ENCODE results near the gene ERCC1.
A peak's percentile ranks its signal among the peaks of the same experiment; 100 is the strongest.
"Not testable (repeated sequence)": the region's sequence is repeated elsewhere in the genome, so short reads cannot be mapped to it uniquely, and the experiment has no call there.

The ERCC1 gene

DNA sequence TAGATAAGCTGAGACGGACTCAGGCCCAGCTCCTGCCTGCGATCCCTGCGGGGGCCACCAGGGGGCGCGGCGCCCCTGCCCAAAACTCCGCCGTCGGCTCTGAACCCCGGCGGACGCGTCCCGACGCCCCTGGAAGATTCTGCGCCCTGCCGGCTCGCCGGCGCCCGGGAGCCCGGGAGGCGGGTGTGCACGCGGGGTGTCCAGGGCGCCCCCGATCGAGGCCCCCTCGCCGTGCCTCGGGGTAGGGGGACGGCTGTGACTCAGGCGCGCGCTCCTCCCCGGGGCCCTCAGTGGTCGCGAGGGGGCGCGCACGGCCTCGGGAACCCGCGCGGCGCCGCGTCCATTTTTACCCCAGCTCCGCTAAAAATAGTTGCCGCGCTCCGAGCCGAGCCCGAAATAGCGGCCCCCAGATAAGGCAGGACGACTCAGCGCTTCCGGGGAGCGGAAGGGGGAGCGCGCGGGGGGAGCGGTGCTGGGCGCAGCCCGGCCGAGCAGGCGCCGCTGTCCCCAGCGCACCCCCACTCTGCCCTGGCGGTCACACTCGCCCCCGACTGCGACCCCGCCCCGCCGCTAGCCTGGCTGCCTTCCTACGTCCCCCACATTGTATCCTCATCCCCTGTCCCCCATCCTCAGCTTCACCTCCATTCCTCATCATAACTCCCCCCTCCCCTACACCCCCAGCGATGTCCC, 16.0 kb upstream of the ERCC1 start:
- TF ChIP-seq EZH2phosphoT487 (IDR thresholded peaks at IDR 0.05; ENCODE audit: borderline replicate concordance, low read length) (no peak), CTCF (IDR thresholded peaks at IDR 0.05; ENCODE audit: low read depth, low read length, poor library complexity, severe bottlenecking) (peak; percentile 95)
- H3K36me3 ChIP-seq (ENCODE audit: control insufficient read depth, low read length) = no peaks in the 10 kb centered on the region
- peak overlapping the region; percentile 75 for H3K4me3 ChIP-seq (ENCODE audit: low read length)
- H4K20me1 ChIP-seq (ENCODE audit: control insufficient read depth, insufficient read depth, low read depth, low read length) = no peaks in the 10 kb centered on the region
- H3K9me2 ChIP-seq (replicated peaks; ENCODE audit: control insufficient read depth, low read length) = no peaks in the 10 kb centered on the region
- H3K4me2 ChIP-seq (ENCODE audit: low read length) = peak overlapping the region; percentile 69
- peaks cover 43% of the 10 kb centered on the region for H3K4me1 ChIP-seq (ENCODE audit: control insufficient read depth, low read length)
- H3K79me2 ChIP-seq (ENCODE audit: control insufficient read depth, low read length) = no peaks in the 10 kb centered on the region
- peak overlapping the region; percentile 60 for H3K27ac ChIP-seq (ENCODE audit: low read depth, low read length)
- H3K27me3 ChIP-seq (ENCODE audit: control insufficient read depth, low read length) = no peaks in the 10 kb centered on the region
- no peaks in the 10 kb centered on the region for H3K9me3 ChIP-seq (ENCODE audit: control insufficient read depth, insufficient read depth, low read length)
- peaks cover 30% of the 10 kb centered on the region for H3F3A ChIP-seq (ENCODE audit: control insufficient read depth, insufficient read depth)

- Histone ChIP-seq H3K9me3 (ENCODE audit: control insufficient read depth, insufficient read depth, low read length) (no peaks in the 10 kb centered on the region), H3F3A (ENCODE audit: control insufficient read depth, insufficient read depth) (peaks cover 26% of the 10 kb centered on the region), H3K27me3 (ENCODE audit: control insufficient read depth, low read length) (no peaks in the 10 kb centered on the region), H3K4me2 (ENCODE audit: low read length) (peak overlapping the region; percentile 69), H3K4me1 (ENCODE audit: control insufficient read depth, low read length) (peaks cover 38% of the 10 kb centered on the region), H3K27ac (ENCODE audit: low read depth, low read length) (peak overlapping the region; percentile 60), H3K36me3 (ENCODE audit: control insufficient read depth, low read length) (no peaks in the 10 kb centered on the region), H3K9me2 (replicated peaks; ENCODE audit: control insufficient read depth, low read length) (no peaks in the 10 kb centered on the region), H3K79me2 (ENCODE audit: control insufficient read depth, low read length) (no peaks in the 10 kb centered on the region), H4K20me1 (ENCODE audit: control insufficient read depth, insufficient read depth, low read depth, low read length) (no peaks in the 10 kb centered on the region), H3K4me3 (ENCODE audit: low read length) (peak overlapping the region; percentile 75)
- TF ChIP-seq CTCF (IDR thresholded peaks at IDR 0.05; ENCODE audit: low read depth, low read length, poor library complexity, severe bottlenecking) = no peak
- no peak for TF ChIP-seq EZH2phosphoT487 (IDR thresholded peaks at IDR 0.05; ENCODE audit: borderline replicate concordance, low read length)
Measured at GRCh38 chr19:45439190-45439568, 15.5 kb upstream of the ERCC1 start.

- Histone ChIP-seq H3K4me1 (ENCODE audit: control insufficient read depth, low read length) (peaks cover 21% of the 10 kb centered on the region), H3F3A (ENCODE audit: control insufficient read depth, insufficient read depth) (peaks cover 18% of the 10 kb centered on the region), H4K20me1 (ENCODE audit: control insufficient read depth, insufficient read depth, low read depth, low read length) (no peaks in the 10 kb centered on the region), H3K4me2 (ENCODE audit: low read length) (no peak overlapping the region), H3K27me3 (ENCODE audit: control insufficient read depth, low read length) (no peaks in the 10 kb centered on the region), H3K27ac (ENCODE audit: low read depth, low read length) (no peak overlapping the region), H3K9me3 (ENCODE audit: control insufficient read depth, insufficient read depth, low read length) (no peaks in the 10 kb centered on the region), H3K79me2 (ENCODE audit: control insufficient read depth, low read length) (no peaks in the 10 kb centered on the region), H3K9me2 (replicated peaks; ENCODE audit: control insufficient read depth, low read length) (no peaks in the 10 kb centered on the region), H3K4me3 (ENCODE audit: low read length) (no peak overlapping the region), H3K36me3 (ENCODE audit: control insufficient read depth, low read length) (no peaks in the 10 kb centered on the region)
- TF ChIP-seq CTCF (IDR thresholded peaks at IDR 0.05; ENCODE audit: low read depth, low read length, poor library complexity, severe bottlenecking) (no peak), EZH2phosphoT487 (IDR thresholded peaks at IDR 0.05; ENCODE audit: borderline replicate concordance, low read length) (no peak)
Measured at GRCh38 chr19:45437328-45437727, 13.6 kb upstream of the ERCC1 start.

GRCh38 chr19:45432543-45432942, 8.8 kb upstream of the ERCC1 start:
- H3K27me3 ChIP-seq (ENCODE audit: control insufficient read depth, low read length); H4K20me1 ChIP-seq (ENCODE audit: control insufficient read depth, insufficient read depth, low read depth, low read length); H3K9me3 ChIP-seq (ENCODE audit: control insufficient read depth, insufficient read depth, low read length); H3K79me2 ChIP-seq (ENCODE audit: control insufficient read depth, low read length); H3K9me2 ChIP-seq (replicated peaks; ENCODE audit: control insufficient read depth, low read length); H3K4me2 ChIP-seq (ENCODE audit: low read length); H3K36me3 ChIP-seq (ENCODE audit: control insufficient read depth, low read length); H3K4me3 ChIP-seq (ENCODE audit: low read length); H3K27ac ChIP-seq (ENCODE audit: low read depth, low read length); H3F3A ChIP-seq (ENCODE audit: control insufficient read depth, insufficient read depth): not testable (repeated sequence)
- peaks cover 15% of the 10 kb centered on the region for H3K4me1 ChIP-seq (ENCODE audit: control insufficient read depth, low read length)

DNA sequence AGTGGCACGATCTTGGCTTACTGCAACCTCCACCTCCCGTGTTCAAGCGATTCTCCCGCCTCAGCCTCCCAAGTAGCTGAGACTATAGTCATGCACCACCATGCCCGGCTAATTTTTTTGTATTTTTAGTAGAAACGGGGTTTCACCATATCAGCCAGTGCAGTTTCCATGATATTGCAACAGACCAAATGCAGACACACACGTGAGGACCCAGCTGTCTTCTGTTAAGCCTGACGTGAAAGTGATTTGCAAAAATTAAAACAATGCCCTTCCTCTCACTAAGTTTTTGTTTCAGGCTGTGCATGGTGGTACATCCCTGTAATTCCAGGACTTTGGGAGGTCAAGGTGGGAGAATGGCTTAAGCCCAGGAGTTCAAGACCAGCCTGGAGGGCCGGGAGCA, 7.3 kb upstream of the ERCC1 start:
- H3F3A ChIP-seq (ENCODE audit: control insufficient read depth, insufficient read depth); H3K79me2 ChIP-seq (ENCODE audit: control insufficient read depth, low read length); H3K27me3 ChIP-seq (ENCODE audit: control insufficient read depth, low read length); H3K27ac ChIP-seq (ENCODE audit: low read depth, low read length); H3K36me3 ChIP-seq (ENCODE audit: control insufficient read depth, low read length); H3K9me3 ChIP-seq (ENCODE audit: control insufficient read depth, insufficient read depth, low read length); H3K9me2 ChIP-seq (replicated peaks; ENCODE audit: control insufficient read depth, low read length); H3K4me3 ChIP-seq (ENCODE audit: low read length); H3K4me2 ChIP-seq (ENCODE audit: low read length); H4K20me1 ChIP-seq (ENCODE audit: control insufficient read depth, insufficient read depth, low read depth, low read length): not testable (repeated sequence)
- H3K4me1 ChIP-seq (ENCODE audit: control insufficient read depth, low read length) = peaks cover 25% of the 10 kb centered on the region

DNA sequence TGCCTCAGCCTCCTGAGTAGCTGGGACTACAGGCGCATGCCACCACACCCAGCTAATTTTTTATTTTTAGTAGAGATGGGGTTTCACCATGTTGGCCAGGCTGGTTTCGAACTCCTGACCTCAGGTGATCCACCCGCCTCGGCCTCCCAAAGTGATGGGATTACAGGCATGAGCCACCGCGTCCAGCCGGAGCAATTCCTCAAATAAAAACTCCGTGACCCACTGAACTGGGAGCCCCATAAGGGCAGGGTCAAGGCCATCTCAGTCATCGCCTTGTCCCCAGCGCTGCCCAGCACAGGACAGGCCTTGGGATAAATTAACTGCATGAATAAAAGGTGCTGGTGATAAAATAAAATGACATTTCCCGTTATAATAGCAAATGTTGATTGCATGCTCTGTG, 6.2 kb upstream of the ERCC1 start:
- H3K4me1 ChIP-seq (ENCODE audit: control insufficient read depth, low read length) = peaks cover 32% of the 10 kb centered on the region
- H3K9me3 ChIP-seq (ENCODE audit: control insufficient read depth, insufficient read depth, low read length); H3K4me3 ChIP-seq (ENCODE audit: low read length); H3K36me3 ChIP-seq (ENCODE audit: control insufficient read depth, low read length); H3F3A ChIP-seq (ENCODE audit: control insufficient read depth, insufficient read depth); H3K27ac ChIP-seq (ENCODE audit: low read depth, low read length); H3K9me2 ChIP-seq (replicated peaks; ENCODE audit: control insufficient read depth, low read length); H3K4me2 ChIP-seq (ENCODE audit: low read length); H3K27me3 ChIP-seq (ENCODE audit: control insufficient read depth, low read length); H4K20me1 ChIP-seq (ENCODE audit: control insufficient read depth, insufficient read depth, low read depth, low read length); H3K79me2 ChIP-seq (ENCODE audit: control insufficient read depth, low read length): not testable (repeated sequence)

Measured in DOHH2 (cell line).